HepG2 (cell line): ENCODE data around the gene CNKSR3. TPM values are rescaled to one million over a fixed set of nuclear protein-coding genes. Genes with fewer than 3 reads are reported as not detected.

Experiments used
- ATAC-seq: fragments of 200-7000 bp; cut with Tn5 transposase; 3 replicates; pipeline ENCODE4 v1.9.1; 2020; ENCODE audit warnings: mild to moderate bottlenecking, moderate library complexity
- BruUV-seq: library from RNA; stranded (reverse); fragments of 400-500 nt; replicated peaks from 2 replicates; lab custom pipeline; 2021; lab: Mats Ljungman, UMichigan
- CTCF ChIA-PET: fragments of 300-600 bp; formaldehyde crosslinking; extraction: SDS; loops from one replicate; lab custom pipeline; 2021; ENCODE audit warnings: low total read pairs, inconsistent platforms, low intra/inter-chr PET ratio; lab: Yijun Ruan, JAX
- POLR2A ChIA-PET: fragments of 350-600 bp; sonication (Branson Sonifier 250); formaldehyde crosslinking; loops from one replicate; lab custom pipeline; 2020; ENCODE audit warnings: antibody characterized with exemption, inconsistent platforms; lab: Yijun Ruan, JAX
- DNase-seq: peaks from one replicate; pipeline ENCODE4 v3.0.0-alpha.2; 2015; ENCODE audit warnings: low spot score
- FAIRE-seq: peaks from 3 replicates; lab custom pipeline; 2011; peaks lifted over from hg19 to GRCh38; lab: Jason Lieb, UNC
- H2AFZ ChIP-seq: one replicate; pipeline ENCODE4 v1.6.1; 2011; ENCODE audit warnings: low read length, inconsistent platforms
- H3K27ac ChIP-seq: fragments of 300-600 bp; 3 replicates; pipeline ENCODE4 v1.8.0; 2011; ENCODE audit warnings: mixed run types, mild to moderate bottlenecking, mixed read lengths, low read length, inconsistent platforms; ENCODE audit not compliant: insufficient read depth; ENCODE audit errors: extremely low read length
- H3K27me3 ChIP-seq, 2 experiments: fragments of 200-600 bp in 1 of 2; 2 replicates in 1 of 2; 3 replicates in 1 of 2; pipeline versions ENCODE4 v1.6.0 to v1.8.0; 2011; ENCODE audit warnings: low read length in 2 of 2, mild to moderate bottlenecking in 2 of 2, moderate library complexity in 2 of 2, inconsistent platforms in 1 of 2; ENCODE audit not compliant: insufficient read depth in 2 of 2, control insufficient read depth in 1 of 2
- H3K36me3 ChIP-seq, 2 experiments: fragments of 200-600 bp in 1 of 2; replicated peaks in 1 of 2; 2 replicates in 1 of 2; 3 replicates in 1 of 2; pipeline versions ENCODE4 v1.5.1 to v1.8.0; 2011; ENCODE audit warnings: low read length in 2 of 2, inconsistent platforms in 1 of 2; ENCODE audit not compliant: insufficient read depth in 2 of 2, control insufficient read depth in 1 of 2
- H3K4me1 ChIP-seq: 2 replicates; pipeline ENCODE4 v1.5.1; 2012; ENCODE audit warnings: low read length, inconsistent platforms; ENCODE audit not compliant: insufficient read depth
- H3K4me2 ChIP-seq: 2 replicates; pipeline ENCODE4 v1.6.0; 2011; ENCODE audit warnings: low read depth, low read length, inconsistent platforms
- H3K4me3 ChIP-seq, 3 experiments: fragments of 200-600 bp in 1 of 3; sonication (generic), shearing (Covaris generic) in 1 of 3; replicated peaks in 1 of 3; 2 replicates each; pipeline ENCODE4 v1.5.1; 2011 to 2016; ENCODE audit warnings: low read length in 3 of 3, inconsistent platforms in 2 of 3, low read depth in 2 of 3, mild to moderate bottlenecking in 2 of 3, control low read depth in 1 of 3, mixed read lengths in 1 of 3; ENCODE audit not compliant: insufficient read depth in 1 of 3
- H3K79me2 ChIP-seq: one replicate; pipeline ENCODE4 v1.6.1; 2011; ENCODE audit warnings: low read length, inconsistent platforms; ENCODE audit not compliant: insufficient read depth
- H3K9ac ChIP-seq: 2 replicates; pipeline ENCODE4 v1.6.0; 2011; ENCODE audit warnings: mild to moderate bottlenecking, low read depth, low read length, inconsistent platforms; ENCODE audit not compliant: insufficient read depth
- H3K9me3 ChIP-seq: 2 replicates; pipeline ENCODE4 v1.5.1; 2012; ENCODE audit warnings: mild to moderate bottlenecking, low read length
- H4K20me1 ChIP-seq: 2 replicates; pipeline ENCODE4 v1.6.0; 2011; ENCODE audit warnings: inconsistent platforms, mild to moderate bottlenecking, low read length, moderate library complexity; ENCODE audit not compliant: insufficient read depth
- IRF2 ChIP-seq: IDR thresholded peaks from 2 replicates; pipeline ENCODE4 v1.6.1; 2018; ENCODE audit warnings: missing genetic modification reagents, missing compliant biosample characterization
- ISX ChIP-seq: sonication (generic); formaldehyde crosslinking; conservative IDR thresholded peaks from 2 replicates; pipeline ENCODE4 v1.5.0; 2020; ENCODE audit warnings: missing genetic modification reagents
- KLF11 ChIP-seq: IDR thresholded peaks from 2 replicates; pipeline ENCODE4 v1.6.1; 2016; ENCODE audit warnings: missing compliant biosample characterization
- KLF9 ChIP-seq: IDR thresholded peaks from 2 replicates; pipeline ENCODE4 v1.6.1; 2016; ENCODE audit warnings: low read depth
- RBAK ChIP-seq: sonication (generic); formaldehyde crosslinking; IDR thresholded peaks from 2 replicates; pipeline ENCODE4 v1.5.1; 2020; ENCODE audit warnings: mild to moderate bottlenecking, missing genetic modification reagents
- SOX13 ChIP-seq, 3 experiments: fragments of 450-650 bp in 1 of 3; sonication (generic) in 1 of 3; formaldehyde crosslinking in 1 of 3; IDR thresholded peaks in 2 of 3; conservative IDR thresholded peaks in 1 of 3; 2 replicates each; pipeline versions ENCODE4 v1.5.0 to v1.6.1; 2016 to 2020; ENCODE audit warnings: antibody characterized with exemption in 1 of 3, mild to moderate bottlenecking in 1 of 3, missing compliant biosample characterization in 1 of 3, missing genetic modification reagents in 1 of 3, moderate library complexity in 1 of 3
- SOX5 ChIP-seq: IDR thresholded peaks from 2 replicates; pipeline ENCODE4 v1.6.1; 2016; ENCODE audit warnings: borderline replicate concordance
- ZMYM3 ChIP-seq: sonication (generic); formaldehyde crosslinking; IDR thresholded peaks from 2 replicates; pipeline ENCODE4 v1.5.1; 2020; ENCODE audit warnings: mild to moderate bottlenecking, missing genetic modification reagents
- ZNF350 ChIP-seq: sonication (generic); formaldehyde crosslinking; IDR thresholded peaks from 2 replicates; pipeline ENCODE4 v1.4.0; 2020; ENCODE audit warnings: mild to moderate bottlenecking, low read depth, missing genetic modification reagents, borderline replicate concordance
- ZNF432 ChIP-seq: sonication (generic); formaldehyde crosslinking; IDR thresholded peaks from 2 replicates; pipeline ENCODE4 v1.5.0; 2020; ENCODE audit warnings: missing genetic modification reagents, mild to moderate bottlenecking, borderline replicate concordance
- ZNF512 ChIP-seq: sonication (generic); formaldehyde crosslinking; IDR thresholded peaks from 2 replicates; pipeline ENCODE4 v1.4.0; 2020; ENCODE audit warnings: mild to moderate bottlenecking, missing genetic modification reagents
- ZNF574 ChIP-seq: sonication (generic); formaldehyde crosslinking; IDR thresholded peaks from 2 replicates; pipeline ENCODE4 v1.4.0; 2020; ENCODE audit warnings: missing genetic modification reagents
- WGBS: methylation state at CpG from one replicate; pipeline ENCODE4 v1.1.6; 2017; ENCODE audit warnings: low lambda C conversion rate; 5-methylcytosine and 5-hydroxymethylcytosine counted together
- in situ Hi-C: cut with HindIII; loops from 2 replicates; pipeline ENCODE4 v1.10.0; 2017; ENCODE audit warnings: low pct_unique_long_range_greater_than_20kb; ENCODE audit not compliant: extremely low pct_ligation_motif_present
- intact Hi-C: fragments of 100-400 bp; cut with micrococcal nuclease; formaldehyde crosslinking; loops from one replicate; pipeline ENCODE4 v1.10.0; 2022; ENCODE audit not compliant: unreplicated experiment
- polyA plus RNA-seq, 8 experiments: library from polyadenylated mRNA; depleted of rRNA in 3 of 8; stranded (reverse) in 7 of 8; unstranded in 1 of 8; fragments of >200 nt; fragmentation: Illumina TruSeq in 4 of 8; extraction: Trizol in 4 of 8; gene quantifications; 2 replicates each; pipeline versions ENCODE4 v1.2.1 to v1.2.3, GENCODE V29; 2011 to 2016; ENCODE audit warnings: low read depth in 4 of 8, missing spikeins in 1 of 8, mixed read lengths in 1 of 8; ENCODE audit not compliant: insufficient read depth in 1 of 8
- total RNA-seq, 5 experiments: library from RNA; depleted of rRNA; stranded (reverse); fragments of >200 nt; fragmentation: Illumina TruSeq; extraction: Trizol; gene quantifications; 2 replicates each; pipeline ENCODE4 v1.2.3, GENCODE V29; 2016; ENCODE audit warnings: low read depth in 1 of 5
- TF ChIP-seq, protein P1 (sequence below): sonication (generic); formaldehyde crosslinking; IDR thresholded peaks from 2 replicates; pipeline ENCODE4 v1.9.0; 2021; ENCODE audit warnings: missing genetic modification reagents, mild to moderate bottlenecking, borderline replicate concordance

The CNKSR3 gene
- total and polyA plus RNA-seq, 2 of the 13 experiments (the other 11 are each of a cell fraction or from before 2014, with no cell fraction given): 9.2 to 38.6 TPM

DNA sequence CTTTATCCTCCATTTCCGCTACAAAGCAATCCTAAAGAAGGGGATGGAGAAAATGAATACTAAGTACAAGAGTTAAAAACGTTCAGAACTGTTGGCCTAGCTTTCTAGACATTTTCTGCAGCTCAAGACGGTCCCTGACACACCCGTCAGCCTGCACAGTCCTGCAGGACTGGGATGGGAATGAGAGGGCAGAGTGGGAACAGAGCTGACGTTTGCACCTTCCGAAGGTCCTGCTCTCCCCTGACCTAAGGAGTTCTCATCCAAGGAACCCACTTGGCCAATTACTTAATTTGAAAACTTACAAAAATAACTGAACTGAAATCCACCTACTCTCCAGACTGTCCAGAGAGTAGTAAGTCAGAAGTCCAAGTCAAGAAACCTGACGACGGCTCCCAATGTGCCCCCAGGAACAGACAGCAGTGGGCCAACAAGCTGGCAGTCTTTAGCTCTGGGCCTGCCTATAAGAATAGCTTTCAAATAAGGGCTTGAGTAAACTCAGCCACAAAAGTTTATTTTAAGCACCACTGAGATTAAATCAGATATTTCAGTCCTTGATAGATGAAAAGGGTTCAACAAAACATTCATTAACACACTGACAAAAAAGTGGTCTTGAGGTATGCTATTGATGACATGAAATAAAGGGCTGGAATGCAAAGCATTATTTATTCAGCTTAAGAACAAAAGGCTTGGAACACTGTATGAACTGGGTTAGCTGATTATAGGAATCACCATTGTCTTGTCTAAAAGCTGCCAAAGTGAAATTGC lies 76.8 kb downstream of the CNKSR3 start:
- H2AFZ ChIP-seq: no peak overlapping the region
- ChIA-PET CTCF (no interaction called here), POLR2A (no interaction called here)
- H3K4me2 ChIP-seq: no peak overlapping the region
- peaks cover 22 to 50% of the 10 kb centered on the region in 2 experiments for H3K36me3 ChIP-seq
- intact Hi-C loops (no loop called here), in situ Hi-C loops (no loop called here)
- FAIRE-seq: no peak
- peaks cover 48% of the 10 kb centered on the region for H3K4me1 ChIP-seq
- H3K9me3 ChIP-seq: no peaks in the 10 kb centered on the region
- WGBS: 93% methylated on average over 8 of the region's 8 CpGs
- H3K9ac ChIP-seq: no peak overlapping the region
- peaks cover 10% of the 10 kb centered on the region for H3K79me2 ChIP-seq
- no peak overlapping the region for H3K27ac ChIP-seq
- TF ChIP-seq, protein P1, sequence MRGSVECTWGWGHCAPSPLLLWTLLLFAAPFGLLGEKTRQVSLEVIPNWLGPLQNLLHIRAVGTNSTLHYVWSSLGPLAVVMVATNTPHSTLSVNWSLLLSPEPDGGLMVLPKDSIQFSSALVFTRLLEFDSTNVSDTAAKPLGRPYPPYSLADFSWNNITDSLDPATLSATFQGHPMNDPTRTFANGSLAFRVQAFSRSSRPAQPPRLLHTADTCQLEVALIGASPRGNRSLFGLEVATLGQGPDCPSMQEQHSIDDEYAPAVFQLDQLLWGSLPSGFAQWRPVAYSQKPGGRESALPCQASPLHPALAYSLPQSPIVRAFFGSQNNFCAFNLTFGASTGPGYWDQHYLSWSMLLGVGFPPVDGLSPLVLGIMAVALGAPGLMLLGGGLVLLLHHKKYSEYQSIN (CRISPR knock-in tag): no peak
- TF ChIP-seq SOX5 (CRISPR knock-in tag) (peak; percentile 77; the same call in 1 of the 2 replicates), ZNF432 (no peak), RBAK (no peak), ZMYM3 (no peak), ZNF512 (no peak), KLF11 (CRISPR knock-in tag) (no peak), IRF2 (no peak), ISX (CRISPR knock-in tag) (no peak), KLF9 (CRISPR knock-in tag) (no peak), SOX13 (IDR thresholded peaks at IDR 0.05) (no peak), SOX13 (CRISPR knock-in tag; conservative IDR thresholded peaks at IDR 0.05 in 1 of 2, IDR thresholded peaks at IDR 0.05 in 1 of 2) (peak in 1 of 2 experiments; percentile 90; a peak in 2 of 4 replicates), ZNF350 (CRISPR knock-in tag) (no peak), ZNF574 (no peak)
- DNase-seq: peak; percentile 53
- no peaks in the 10 kb centered on the region for H4K20me1 ChIP-seq
- H3K27me3 ChIP-seq: no peaks in the 10 kb centered on the region
- no peak for ATAC-seq
- BruUV-seq: no TSS peak
- H3K4me3 ChIP-seq: no peak overlapping the region
